GM23338 (cell line): ENCODE data around the gene ACOXL. TPM values are rescaled to one million over a fixed set of nuclear protein-coding genes. Genes with fewer than 3 reads are reported as not detected.

Source experiments
- ATAC-seq: fragments of 200-7000 bp; cut with Tn5 transposase; 3 replicates; pipeline ENCODE4 v1.9.1; 2020
- DNase-seq: peaks from one replicate; pipeline ENCODE4 v3.0.0-alpha.2; 2015; ENCODE audit warnings: low spot score
- H2AFZ ChIP-seq: fragments of 200-600 bp; sonication (generic); 2 replicates; pipeline ENCODE4 v1.8.0; 2016; ENCODE audit warnings: antibody characterized with exemption, mild to moderate bottlenecking, moderate library complexity
- H3F3A ChIP-seq: fragments of 200-600 bp; sonication (generic); replicated peaks from 2 replicates; pipeline ENCODE4 v1.8.0; 2017; ENCODE audit warnings: antibody characterized with exemption, mixed run types, low read depth
- H3K27ac ChIP-seq: fragments of 200-600 bp; sonication (generic); 2 replicates; pipeline ENCODE4 v1.6.1; 2016; ENCODE audit warnings: low read depth
- H3K27me3 ChIP-seq: fragments of 200-600 bp; sonication (generic); 2 replicates; pipeline ENCODE4 v1.8.0; 2016; ENCODE audit warnings: mild to moderate bottlenecking, mixed run types, moderate library complexity; ENCODE audit not compliant: insufficient read depth
- H3K36me3 ChIP-seq: fragments of 200-600 bp; sonication (generic); 2 replicates; pipeline ENCODE4 v1.8.0; 2016; ENCODE audit warnings: mild to moderate bottlenecking; ENCODE audit not compliant: insufficient read depth
- H3K4me1 ChIP-seq: fragments of 200-600 bp; sonication (generic); 2 replicates; pipeline ENCODE4 v1.8.0; 2016; ENCODE audit warnings: mild to moderate bottlenecking, moderate library complexity; ENCODE audit not compliant: insufficient read depth
- H3K4me2 ChIP-seq: fragments of 200-600 bp; sonication (generic); 2 replicates; pipeline ENCODE4 v1.7.1; 2017; ENCODE audit warnings: mixed run types
- H3K4me3 ChIP-seq: fragments of 200-600 bp; sonication (generic); 2 replicates; pipeline ENCODE4 v1.6.1; 2016; ENCODE audit warnings: mixed run types
- H3K79me2 ChIP-seq: fragments of 200-600 bp; sonication (generic); replicated peaks from 2 replicates; pipeline ENCODE4 v1.8.0; 2017; ENCODE audit warnings: mild to moderate bottlenecking; ENCODE audit not compliant: insufficient read depth
- H3K9me2 ChIP-seq: fragments of 200-600 bp; sonication (generic); 2 replicates; pipeline ENCODE4 v1.8.0; 2017; ENCODE audit not compliant: insufficient read depth
- H4K20me1 ChIP-seq: fragments of 200-600 bp; sonication (generic); replicated peaks from 2 replicates; pipeline ENCODE4 v1.8.0; 2017; ENCODE audit warnings: mild to moderate bottlenecking; ENCODE audit not compliant: insufficient read depth
- H3K27ac Mint-ChIP-seq: 2 replicates; pipeline ENCODE4 v1.8.0; 2020; ENCODE audit warnings: inconsistent platforms, mild to moderate bottlenecking, moderate library complexity, mixed read lengths
- H3K27me3 Mint-ChIP-seq: 3 replicates; pipeline ENCODE4 v1.8.0; 2022; ENCODE audit warnings: low read depth, mild to moderate bottlenecking, moderate library complexity, mixed read lengths, inconsistent platforms; ENCODE audit not compliant: insufficient read depth, poor library complexity
- H3K36me3 Mint-ChIP-seq: 3 replicates; pipeline ENCODE4 v1.8.0; 2021; ENCODE audit warnings: low read depth, mild to moderate bottlenecking, inconsistent platforms, moderate library complexity, mixed read lengths
- H3K4me1 Mint-ChIP-seq: 3 replicates; pipeline ENCODE4 v1.8.0; 2020; ENCODE audit warnings: mild to moderate bottlenecking, inconsistent platforms, mixed read lengths
- H3K4me3 Mint-ChIP-seq: 3 replicates; pipeline ENCODE4 v1.8.0; 2021; ENCODE audit warnings: moderate library complexity, mild to moderate bottlenecking, inconsistent platforms, mixed read lengths
- H3K9me3 Mint-ChIP-seq: 3 replicates; pipeline ENCODE4 v1.8.0; 2020; ENCODE audit warnings: moderate library complexity, mild to moderate bottlenecking, inconsistent platforms, mixed read lengths
- CREB1 ChIP-seq: fragments of 250-450 bp; sonication (Bioruptor Pico); IDR thresholded peaks from 2 replicates; pipeline ENCODE4 v1.5.0; 2020; ENCODE audit warnings: low read depth, mild to moderate bottlenecking, moderate library complexity
- ETS1 ChIP-seq: IDR thresholded peaks from 2 replicates; pipeline ENCODE4 v1.6.1; 2016; ENCODE audit warnings: antibody characterized with exemption
- EZH2phosphoT487 ChIP-seq: fragments of 200-600 bp; sonication (generic); IDR thresholded peaks from one replicate; pipeline ENCODE4 v1.8.1; 2018; ENCODE audit warnings: antibody characterized with exemption; ENCODE audit not compliant: unreplicated experiment
- JUNB ChIP-seq: IDR thresholded peaks from one replicate; pipeline ENCODE4 v1.6.1; 2016; ENCODE audit warnings: antibody characterized with exemption; ENCODE audit not compliant: unreplicated experiment
- NANOG ChIP-seq: IDR thresholded peaks from 2 replicates; pipeline ENCODE4 v1.6.1; 2016; ENCODE audit warnings: antibody characterized with exemption, borderline replicate concordance
- POLR2AphosphoS5 ChIP-seq: IDR thresholded peaks from 2 replicates; pipeline ENCODE4 v1.6.1; 2016; ENCODE audit warnings: antibody characterized with exemption, low read depth
- STAT1 ChIP-seq: IDR thresholded peaks from one replicate; pipeline ENCODE4 v1.6.1; 2016; ENCODE audit warnings: antibody characterized with exemption; ENCODE audit not compliant: unreplicated experiment
- ZNF114 ChIP-seq: fragments of 250-450 bp; sonication (Bioruptor Pico); IDR thresholded peaks from 2 replicates; pipeline ENCODE4 v1.5.0; 2020; ENCODE audit warnings: mild to moderate bottlenecking, moderate library complexity
- ZNF331 ChIP-seq: fragments of 250-450 bp; sonication (Bioruptor Pico); IDR thresholded peaks from 2 replicates; pipeline ENCODE4 v1.5.0; 2020; ENCODE audit warnings: low read depth, mild to moderate bottlenecking, moderate library complexity
- polyA plus RNA-seq: library from polyadenylated mRNA; unstranded; fragments of >200 nt; fragmentation: Nextera tagmentation; extraction: Ambion mirVana; gene quantifications from 2 replicates; pipeline ENCODE4 v1.2.1, GENCODE V29; 2016
- total RNA-seq: library from RNA; depleted of rRNA; stranded (reverse); fragments of >200 nt; shearing (Covaris generic); gene quantifications from 2 replicates; pipeline ENCODE4 v1.2.3, GENCODE V29; 2014
- TF ChIP-seq, protein P1 (sequence below): fragments of 250-450 bp; sonication (Bioruptor Pico); IDR thresholded peaks from 2 replicates; pipeline ENCODE4 v1.5.0; 2020; ENCODE audit warnings: mild to moderate bottlenecking, moderate library complexity
- TF ChIP-seq, protein P2 (sequence below): IDR thresholded peaks from one replicate; pipeline ENCODE4 v1.6.1; 2018; ENCODE audit warnings: antibody characterized with exemption; ENCODE audit not compliant: unreplicated experiment
- TF ChIP-seq, protein P3 (sequence below), 2 experiments: fragments of 200-600 bp in 1 of 2; sonication (generic) in 1 of 2; conservative IDR thresholded peaks; 2 replicates each; pipeline versions ENCODE4 v1.5.1 to v1.6.1; 2016 to 2017; ENCODE audit warnings: antibody characterized with exemption in 2 of 2, low read depth in 2 of 2, mild to moderate bottlenecking in 2 of 2, moderate library complexity in 1 of 2

Gene ACOXL
- total and polyA plus RNA-seq, 2 experiments from 2014 or later, result 9.0 to 14.7 TPM

- TF ChIP-seq, protein P1, sequence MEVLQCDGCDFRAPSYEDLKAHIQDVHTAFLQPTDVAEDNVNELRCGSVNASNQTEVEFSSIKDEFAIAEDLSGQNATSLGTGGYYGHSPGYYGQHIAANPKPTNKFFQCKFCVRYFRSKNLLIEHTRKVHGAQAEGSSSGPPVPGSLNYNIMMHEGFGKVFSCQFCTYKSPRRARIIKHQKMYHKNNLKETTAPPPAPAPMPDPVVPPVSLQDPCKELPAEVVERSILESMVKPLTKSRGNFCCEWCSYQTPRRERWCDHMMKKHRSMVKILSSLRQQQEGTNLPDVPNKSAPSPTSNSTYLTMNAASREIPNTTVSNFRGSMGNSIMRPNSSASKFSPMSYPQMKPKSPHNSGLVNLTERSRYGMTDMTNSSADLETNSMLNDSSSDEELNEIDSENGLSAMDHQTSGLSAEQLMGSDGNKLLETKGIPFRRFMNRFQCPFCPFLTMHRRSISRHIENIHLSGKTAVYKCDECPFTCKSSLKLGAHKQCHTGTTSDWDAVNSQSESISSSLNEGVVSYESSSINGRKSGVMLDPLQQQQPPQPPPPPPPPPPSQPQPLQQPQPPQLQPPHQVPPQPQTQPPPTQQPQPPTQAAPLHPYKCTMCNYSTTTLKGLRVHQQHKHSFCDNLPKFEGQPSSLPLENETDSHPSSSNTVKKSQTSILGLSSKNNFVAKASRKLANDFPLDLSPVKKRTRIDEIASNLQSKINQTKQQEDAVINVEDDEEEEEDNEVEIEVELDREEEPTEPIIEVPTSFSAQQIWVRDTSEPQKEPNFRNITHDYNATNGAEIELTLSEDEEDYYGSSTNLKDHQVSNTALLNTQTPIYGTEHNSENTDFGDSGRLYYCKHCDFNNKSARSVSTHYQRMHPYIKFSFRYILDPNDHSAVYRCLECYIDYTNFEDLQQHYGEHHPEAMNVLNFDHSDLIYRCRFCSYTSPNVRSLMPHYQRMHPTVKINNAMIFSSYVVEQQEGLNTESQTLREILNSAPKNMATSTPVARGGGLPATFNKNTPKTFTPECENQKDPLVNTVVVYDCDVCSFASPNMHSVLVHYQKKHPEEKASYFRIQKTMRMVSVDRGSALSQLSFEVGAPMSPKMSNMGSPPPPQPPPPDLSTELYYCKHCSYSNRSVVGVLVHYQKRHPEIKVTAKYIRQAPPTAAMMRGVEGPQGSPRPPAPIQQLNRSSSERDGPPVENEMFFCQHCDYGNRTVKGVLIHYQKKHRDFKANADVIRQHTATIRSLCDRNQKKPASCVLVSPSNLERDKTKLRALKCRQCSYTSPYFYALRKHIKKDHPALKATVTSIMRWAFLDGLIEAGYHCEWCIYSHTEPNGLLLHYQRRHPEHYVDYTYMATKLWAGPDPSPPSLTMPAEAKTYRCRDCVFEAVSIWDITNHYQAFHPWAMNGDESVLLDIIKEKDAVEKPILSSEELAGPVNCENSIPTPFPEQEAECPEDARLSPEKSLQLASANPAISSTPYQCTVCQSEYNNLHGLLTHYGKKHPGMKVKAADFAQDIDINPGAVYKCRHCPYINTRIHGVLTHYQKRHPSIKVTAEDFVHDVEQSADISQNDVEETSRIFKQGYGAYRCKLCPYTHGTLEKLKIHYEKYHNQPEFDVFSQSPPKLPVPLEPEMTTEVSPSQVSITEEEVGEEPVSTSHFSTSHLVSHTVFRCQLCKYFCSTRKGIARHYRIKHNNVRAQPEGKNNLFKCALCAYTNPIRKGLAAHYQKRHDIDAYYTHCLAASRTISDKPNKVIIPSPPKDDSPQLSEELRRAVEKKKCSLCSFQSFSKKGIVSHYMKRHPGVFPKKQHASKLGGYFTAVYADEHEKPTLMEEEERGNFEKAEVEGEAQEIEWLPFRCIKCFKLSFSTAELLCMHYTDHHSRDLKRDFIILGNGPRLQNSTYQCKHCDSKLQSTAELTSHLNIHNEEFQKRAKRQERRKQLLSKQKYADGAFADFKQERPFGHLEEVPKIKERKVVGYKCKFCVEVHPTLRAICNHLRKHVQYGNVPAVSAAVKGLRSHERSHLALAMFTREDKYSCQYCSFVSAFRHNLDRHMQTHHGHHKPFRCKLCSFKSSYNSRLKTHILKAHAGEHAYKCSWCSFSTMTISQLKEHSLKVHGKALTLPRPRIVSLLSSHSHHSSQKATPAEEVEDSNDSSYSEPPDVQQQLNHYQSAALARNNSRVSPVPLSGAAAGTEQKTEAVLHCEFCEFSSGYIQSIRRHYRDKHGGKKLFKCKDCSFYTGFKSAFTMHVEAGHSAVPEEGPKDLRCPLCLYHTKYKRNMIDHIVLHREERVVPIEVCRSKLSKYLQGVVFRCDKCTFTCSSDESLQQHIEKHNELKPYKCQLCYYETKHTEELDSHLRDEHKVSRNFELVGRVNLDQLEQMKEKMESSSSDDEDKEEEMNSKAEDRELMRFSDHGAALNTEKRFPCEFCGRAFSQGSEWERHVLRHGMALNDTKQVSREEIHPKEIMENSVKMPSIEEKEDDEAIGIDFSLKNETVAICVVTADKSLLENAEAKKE, result no peak
- TF ChIP-seq EZH2phosphoT487, result no peak
Observed at GRCh38 chr2:110934948-110935347, 202.6 kb downstream of the ACOXL start (continued).

GRCh38 chr2:110940376-110940910, 208.1 kb downstream of the ACOXL start:
- Histone ChIP-seq H3K4me1 (peaks cover 7% of the 10 kb centered on the region; the same call in 1 of the 2 replicates), H3K27me3 (no peaks in the 10 kb centered on the region), H3K9me2 (no peaks in the 10 kb centered on the region), H3K79me2 (no peaks in the 10 kb centered on the region), H3K27ac (no peak overlapping the region), H3K4me2 (no peak overlapping the region), H2AFZ (no peak overlapping the region), H4K20me1 (no peaks in the 10 kb centered on the region), H3K4me3 (no peak overlapping the region), H3K36me3 (no peaks in the 10 kb centered on the region), H3F3A (no peaks in the 10 kb centered on the region)
- Mint-ChIP-seq H3K27me3 (peaks cover under 1% of the 10 kb centered on the region), H3K9me3 (no peaks in the 10 kb centered on the region), H3K27ac (no peak overlapping the region), H3K4me3 (no peak overlapping the region), H3K36me3 (no peaks in the 10 kb centered on the region), H3K4me1 (peaks cover 6% of the 10 kb centered on the region)
- no peak for ATAC-seq
- TF ChIP-seq ZNF114 (CRISPR knock-in tag) (no peak), CREB1 (CRISPR knock-in tag) (no peak), ETS1 (no peak), ZNF331 (CRISPR knock-in tag) (no peak), POLR2AphosphoS5 (no peak), JUNB (no peak), NANOG (no peak), EZH2phosphoT487 (no peak), STAT1 (no peak)
- TF ChIP-seq, protein P2, sequence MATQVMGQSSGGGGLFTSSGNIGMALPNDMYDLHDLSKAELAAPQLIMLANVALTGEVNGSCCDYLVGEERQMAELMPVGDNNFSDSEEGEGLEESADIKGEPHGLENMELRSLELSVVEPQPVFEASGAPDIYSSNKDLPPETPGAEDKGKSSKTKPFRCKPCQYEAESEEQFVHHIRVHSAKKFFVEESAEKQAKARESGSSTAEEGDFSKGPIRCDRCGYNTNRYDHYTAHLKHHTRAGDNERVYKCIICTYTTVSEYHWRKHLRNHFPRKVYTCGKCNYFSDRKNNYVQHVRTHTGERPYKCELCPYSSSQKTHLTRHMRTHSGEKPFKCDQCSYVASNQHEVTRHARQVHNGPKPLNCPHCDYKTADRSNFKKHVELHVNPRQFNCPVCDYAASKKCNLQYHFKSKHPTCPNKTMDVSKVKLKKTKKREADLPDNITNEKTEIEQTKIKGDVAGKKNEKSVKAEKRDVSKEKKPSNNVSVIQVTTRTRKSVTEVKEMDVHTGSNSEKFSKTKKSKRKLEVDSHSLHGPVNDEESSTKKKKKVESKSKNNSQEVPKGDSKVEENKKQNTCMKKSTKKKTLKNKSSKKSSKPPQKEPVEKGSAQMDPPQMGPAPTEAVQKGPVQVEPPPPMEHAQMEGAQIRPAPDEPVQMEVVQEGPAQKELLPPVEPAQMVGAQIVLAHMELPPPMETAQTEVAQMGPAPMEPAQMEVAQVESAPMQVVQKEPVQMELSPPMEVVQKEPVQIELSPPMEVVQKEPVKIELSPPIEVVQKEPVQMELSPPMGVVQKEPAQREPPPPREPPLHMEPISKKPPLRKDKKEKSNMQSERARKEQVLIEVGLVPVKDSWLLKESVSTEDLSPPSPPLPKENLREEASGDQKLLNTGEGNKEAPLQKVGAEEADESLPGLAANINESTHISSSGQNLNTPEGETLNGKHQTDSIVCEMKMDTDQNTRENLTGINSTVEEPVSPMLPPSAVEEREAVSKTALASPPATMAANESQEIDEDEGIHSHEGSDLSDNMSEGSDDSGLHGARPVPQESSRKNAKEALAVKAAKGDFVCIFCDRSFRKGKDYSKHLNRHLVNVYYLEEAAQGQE, result no peak
- TF ChIP-seq, protein P3, sequence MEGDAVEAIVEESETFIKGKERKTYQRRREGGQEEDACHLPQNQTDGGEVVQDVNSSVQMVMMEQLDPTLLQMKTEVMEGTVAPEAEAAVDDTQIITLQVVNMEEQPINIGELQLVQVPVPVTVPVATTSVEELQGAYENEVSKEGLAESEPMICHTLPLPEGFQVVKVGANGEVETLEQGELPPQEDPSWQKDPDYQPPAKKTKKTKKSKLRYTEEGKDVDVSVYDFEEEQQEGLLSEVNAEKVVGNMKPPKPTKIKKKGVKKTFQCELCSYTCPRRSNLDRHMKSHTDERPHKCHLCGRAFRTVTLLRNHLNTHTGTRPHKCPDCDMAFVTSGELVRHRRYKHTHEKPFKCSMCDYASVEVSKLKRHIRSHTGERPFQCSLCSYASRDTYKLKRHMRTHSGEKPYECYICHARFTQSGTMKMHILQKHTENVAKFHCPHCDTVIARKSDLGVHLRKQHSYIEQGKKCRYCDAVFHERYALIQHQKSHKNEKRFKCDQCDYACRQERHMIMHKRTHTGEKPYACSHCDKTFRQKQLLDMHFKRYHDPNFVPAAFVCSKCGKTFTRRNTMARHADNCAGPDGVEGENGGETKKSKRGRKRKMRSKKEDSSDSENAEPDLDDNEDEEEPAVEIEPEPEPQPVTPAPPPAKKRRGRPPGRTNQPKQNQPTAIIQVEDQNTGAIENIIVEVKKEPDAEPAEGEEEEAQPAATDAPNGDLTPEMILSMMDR (conservative IDR thresholded peaks at IDR 0.05; ENCODE audit: low read depth in 2 of 2), result no peak
- DNase-seq, result no peak
